WTC11 (cell line): ENCODE results near the gene JCHAIN.

Experiments used
- ARID4B ChIP-seq: sonication (generic); formaldehyde crosslinking; IDR thresholded peaks from 2 replicates; pipeline ENCODE4 v1.8.0; 2023; ENCODE audit warnings: missing genetic modification reagents, mild to moderate bottlenecking, borderline replicate concordance
- CREB1 ChIP-seq: sonication (generic); formaldehyde crosslinking; IDR thresholded peaks from 2 replicates; pipeline ENCODE4 v1.8.0; 2023; ENCODE audit warnings: mild to moderate bottlenecking, missing genetic modification reagents
- CTCF ChIP-seq: fragments of 200-600 bp; IDR thresholded peaks from 2 replicates; pipeline ENCODE4 v1.8.0; 2022; ENCODE audit warnings: antibody characterized with exemption
- KAT7 ChIP-seq: sonication (generic); formaldehyde crosslinking; IDR thresholded peaks from 2 replicates; pipeline ENCODE4 v1.8.1; 2023; ENCODE audit warnings: missing genetic modification reagents, mild to moderate bottlenecking, borderline replicate concordance
- MAX ChIP-seq: sonication (generic); formaldehyde crosslinking; IDR thresholded peaks from 2 replicates; pipeline ENCODE4 v1.8.0; 2022; ENCODE audit warnings: mild to moderate bottlenecking, missing genetic modification reagents
- NR1H2 ChIP-seq: sonication (generic); formaldehyde crosslinking; IDR thresholded peaks from 2 replicates; pipeline ENCODE4 v1.9.0; 2021; ENCODE audit warnings: mild to moderate bottlenecking, moderate library complexity, missing genetic modification reagents
- NR2C2 ChIP-seq: sonication (generic); formaldehyde crosslinking; IDR thresholded peaks from 2 replicates; pipeline ENCODE4 v1.8.0; 2022; ENCODE audit warnings: mild to moderate bottlenecking, missing genetic modification reagents
- TP53 ChIP-seq: sonication (generic); formaldehyde crosslinking; IDR thresholded peaks from 2 replicates; pipeline ENCODE4 v1.8.1; 2023; ENCODE audit warnings: mild to moderate bottlenecking, missing genetic modification reagents
- ZNF512 ChIP-seq: sonication (generic); formaldehyde crosslinking; IDR thresholded peaks from 2 replicates; pipeline ENCODE4 v1.8.1; 2022; ENCODE audit warnings: missing genetic modification reagents, borderline replicate concordance

- TF ChIP-seq NR1H2 (CRISPR knock-in tag) (no peak), ARID4B (CRISPR knock-in tag) (no peak), MAX (CRISPR knock-in tag) (no peak), TP53 (CRISPR knock-in tag) (no peak), ZNF512 (no peak), CTCF (no peak), NR2C2 (no peak), CREB1 (no peak), KAT7 (no peak)
These were observed 46.5 kb upstream of the JCHAIN start for GRCh38 chr4:70712604-70713452.
